Parathyroid adenoma (tissue), 2 donors: ENCODE results near the gene FAM117A.

Experiments used
- H2AFZ ChIP-seq: fragments of 300-600 bp; sonication (generic); one replicate; pipeline ENCODE4 v1.7.0; 2017; ENCODE audit warnings: antibody characterized with exemption, mild to moderate bottlenecking
- H3K27ac ChIP-seq: fragments of 300-600 bp; sonication (generic); one replicate; pipeline ENCODE4 v1.7.0; 2017
- H3K27me3 ChIP-seq: fragments of 300-600 bp; sonication (generic); one replicate; pipeline ENCODE4 v1.7.0; 2017; ENCODE audit warnings: low read length; ENCODE audit not compliant: control insufficient read depth, insufficient read depth
- H3K36me3 ChIP-seq: fragments of 300-600 bp; sonication (generic); one replicate; pipeline ENCODE4 v1.7.0; 2017; ENCODE audit warnings: low read length; ENCODE audit not compliant: control insufficient read depth, insufficient read depth
- H3K4me1 ChIP-seq: fragments of 300-600 bp; sonication (generic); one replicate; pipeline ENCODE4 v1.7.0; 2017; ENCODE audit warnings: control low read depth
- H3K4me2 ChIP-seq: fragments of 300-600 bp; sonication (generic); one replicate; pipeline ENCODE4 v1.7.0; 2017; ENCODE audit warnings: low read length
- H3K4me3 ChIP-seq: fragments of 300-600 bp; sonication (generic); one replicate; pipeline ENCODE4 v1.7.0; 2017; ENCODE audit warnings: low read depth, low read length
- H3K79me2 ChIP-seq: fragments of 300-600 bp; sonication (generic); one replicate; pipeline ENCODE4 v1.7.0; 2017; ENCODE audit warnings: control low read depth
- H3K9ac ChIP-seq: fragments of 300-600 bp; sonication (generic); one replicate; pipeline ENCODE4 v1.7.0; 2017; ENCODE audit warnings: mild to moderate bottlenecking
- H3K9me3 ChIP-seq: fragments of 300-600 bp; sonication (generic); one replicate; pipeline ENCODE4 v1.7.0; 2017; ENCODE audit warnings: low read length; ENCODE audit not compliant: control insufficient read depth
- CTCF ChIP-seq: fragments of 300-600 bp; sonication (generic); IDR thresholded peaks from one replicate; pipeline ENCODE4 v1.7.0; 2017; ENCODE audit warnings: antibody characterized with exemption, mild to moderate bottlenecking
- donor health status: primary hyperparathyroidism.

Gene FAM117A

GRCh38 chr17:49699966-49700575 lies 63.9 kb downstream of the FAM117A start:
- Histone ChIP-seq H3K4me3 (no peak overlapping the region), H2AFZ (no peak overlapping the region), H3K4me2 (no peak overlapping the region), H3K27me3 (no peaks in the 10 kb centered on the region), H3K36me3 (no peaks in the 10 kb centered on the region), H3K79me2 (no peaks in the 10 kb centered on the region), H3K9ac (no peak overlapping the region), H3K4me1 (peaks cover 1% of the 10 kb centered on the region), H3K27ac (no peak overlapping the region), H3K9me3 (no peaks in the 10 kb centered on the region)
- no peak for TF ChIP-seq CTCF

GRCh38 chr17:49698005-49698404 lies 65.9 kb downstream of the FAM117A start:
- Histone ChIP-seq H3K36me3 (no peaks in the 10 kb centered on the region), H3K27ac (no peak overlapping the region), H3K9me3 (no peaks in the 10 kb centered on the region), H3K4me1 (peaks cover 3% of the 10 kb centered on the region), H3K4me2 (no peak overlapping the region), H3K4me3 (no peak overlapping the region), H3K79me2 (no peaks in the 10 kb centered on the region), H2AFZ (no peak overlapping the region), H3K9ac (no peak overlapping the region), H3K27me3 (no peaks in the 10 kb centered on the region)
- TF ChIP-seq CTCF, result no peak

- H3K36me3 ChIP-seq, result no peaks in the 10 kb centered on the region
- peaks cover 3% of the 10 kb centered on the region for H3K4me1 ChIP-seq
- no peaks in the 10 kb centered on the region for H3K79me2 ChIP-seq
- H3K9ac ChIP-seq, result no peak overlapping the region
- no peaks in the 10 kb centered on the region for H3K9me3 ChIP-seq
- no peaks in the 10 kb centered on the region for H3K27me3 ChIP-seq
- no peak overlapping the region for H2AFZ ChIP-seq
- H3K4me3 ChIP-seq, result no peak overlapping the region
- no peak for TF ChIP-seq CTCF
- no peak overlapping the region for H3K4me2 ChIP-seq
- no peak overlapping the region for H3K27ac ChIP-seq
Measured at GRCh38 chr17:49696233-49696761, 67.6 kb downstream of the FAM117A start.

- TF ChIP-seq CTCF, result no peak
- no peaks in the 10 kb centered on the region for H3K9me3 ChIP-seq
- no peaks in the 10 kb centered on the region for H3K79me2 ChIP-seq
- no peak overlapping the region for H2AFZ ChIP-seq
- H3K9ac ChIP-seq, result no peak overlapping the region
- H3K4me2 ChIP-seq, result no peak overlapping the region
- no peak overlapping the region for H3K27ac ChIP-seq
- H3K4me3 ChIP-seq, result no peak overlapping the region
- H3K36me3 ChIP-seq, result no peaks in the 10 kb centered on the region
- H3K27me3 ChIP-seq, result no peaks in the 10 kb centered on the region
- H3K4me1 ChIP-seq, result peaks cover 3% of the 10 kb centered on the region
Measured at GRCh38 chr17:49695698-49696232, 68.2 kb downstream of the FAM117A start.
